Naive B cell (primary cell): ENCODE results near the gene TGIF2. TPM values are rescaled to one million over a fixed set of nuclear protein-coding genes. Genes with fewer than 3 reads are reported as not detected.

Experiments
- ATAC-seq, 2 donors: fragments of 150-1000 bp; cut with Tn5 transposase; 2 replicates each; pipeline ENCODE4 v1.10.0; 2021; ENCODE audit warnings: low read depth in 2 of 2, mild to moderate bottlenecking in 2 of 2, moderate library complexity in 2 of 2
- DNase-seq: peaks from one replicate; pipeline ENCODE4 v3.0.0; 2022
- H3K27ac Mint-ChIP-seq, 6 donors: one replicate each; pipeline ENCODE4 v1.8.0; 2020 to 2022; ENCODE audit warnings: mild to moderate bottlenecking in 6 of 6, mixed read lengths in 6 of 6, moderate library complexity in 5 of 6, inconsistent platforms in 2 of 6
- H3K27me3 Mint-ChIP-seq, 3 donors: one replicate each; pipeline ENCODE4 v1.8.0; 2021 to 2022; ENCODE audit warnings: mixed read lengths in 3 of 3, mild to moderate bottlenecking in 1 of 3
- H3K36me3 Mint-ChIP-seq, 2 donors: one replicate each; pipeline ENCODE4 v1.8.0; 2020 to 2022; ENCODE audit warnings: mixed read lengths in 2 of 2, inconsistent platforms in 1 of 2, mild to moderate bottlenecking in 1 of 2
- H3K4me1 Mint-ChIP-seq, 3 donors: one replicate each; pipeline ENCODE4 v1.8.0; 2020 to 2022; ENCODE audit warnings: mixed read lengths in 3 of 3, inconsistent platforms in 1 of 3, mild to moderate bottlenecking in 1 of 3, moderate library complexity in 1 of 3
- H3K4me3 Mint-ChIP-seq, 8 donors: one replicate each; pipeline ENCODE4 v1.8.0; 2020 to 2022; ENCODE audit warnings: mild to moderate bottlenecking in 8 of 8, mixed read lengths in 8 of 8, moderate library complexity in 8 of 8, inconsistent platforms in 2 of 8
- H3K9me3 Mint-ChIP-seq, 7 donors: one replicate each; pipeline ENCODE4 v1.8.0; 2020 to 2022; ENCODE audit warnings: mixed read lengths in 7 of 7, mild to moderate bottlenecking in 5 of 7, inconsistent platforms in 2 of 7, moderate library complexity in 1 of 7
- polyA plus RNA-seq, 6 donors: library from polyadenylated mRNA; unstranded; fragments of 300-500 nt; fragmentation: Illumina TruSeq; gene quantifications; one replicate each; pipeline ENCODE4 v1.2.3, GENCODE V29; 2021; ENCODE audit warnings: low read depth in 6 of 6

TGIF2 gene
- polyA plus RNA-seq: 10 to 100 TPM; 33.3 to 50.5 (median 39.9) TPM

DNA sequence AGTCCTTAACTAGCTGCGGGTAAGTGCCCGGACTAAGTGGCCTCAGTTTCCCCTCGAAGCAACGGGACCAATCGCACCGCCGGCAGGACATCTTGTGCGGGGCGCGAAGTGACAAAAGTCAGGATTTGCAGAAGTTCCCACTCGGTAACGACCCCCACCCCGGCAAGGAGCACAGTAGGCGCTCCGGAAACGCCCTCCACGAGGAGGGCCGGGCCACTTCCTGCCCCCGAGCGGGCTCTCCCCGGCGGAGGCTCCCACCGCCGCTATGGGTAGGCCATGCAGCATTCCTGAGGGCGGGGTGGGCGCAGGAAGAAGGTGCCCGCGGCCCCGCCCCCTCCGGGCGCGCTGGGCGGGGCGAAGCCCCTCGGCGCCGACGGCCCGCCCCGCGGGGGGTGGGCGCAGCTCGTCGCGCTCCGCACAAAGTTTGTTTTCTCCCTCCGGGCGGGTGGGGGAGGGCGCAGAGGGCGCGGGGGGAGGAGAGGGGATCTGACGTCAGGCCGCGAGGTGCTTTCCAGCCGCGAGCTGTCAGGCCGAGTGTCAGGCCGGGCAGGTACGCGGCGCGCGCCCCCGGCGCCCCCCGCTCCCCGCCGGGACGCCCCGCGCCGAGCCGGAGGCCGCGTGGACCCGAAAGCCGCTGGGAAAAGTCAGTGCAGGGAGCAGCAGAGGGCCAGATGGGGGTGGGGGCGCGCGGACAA is at the start of gene TGIF2:
TSS of gene TGIF2 (plus strand) at position 495 of the 695 bp plus-strand sequence. CDS start 5,178 bp downstream, outside the sequence.
- Mint-ChIP-seq H3K27ac (peak within 1 kb of the TSS; percentile 91 to 99 (median 99)), H3K9me3 (no peaks in the 10 kb centered on the region), H3K27me3 (no peaks in the 10 kb centered on the region), H3K4me3 (peak within 1 kb of the TSS; percentile 85 to 99 (median 93)), H3K36me3 (no peaks in the 10 kb centered on the region), H3K4me1 (peaks cover 33 to 44% (median 39%) of the 10 kb centered on the region in 3 donors)
- peak; percentile 70 to 71 for ATAC-seq
- peak; percentile 91 for DNase-seq

DNA sequence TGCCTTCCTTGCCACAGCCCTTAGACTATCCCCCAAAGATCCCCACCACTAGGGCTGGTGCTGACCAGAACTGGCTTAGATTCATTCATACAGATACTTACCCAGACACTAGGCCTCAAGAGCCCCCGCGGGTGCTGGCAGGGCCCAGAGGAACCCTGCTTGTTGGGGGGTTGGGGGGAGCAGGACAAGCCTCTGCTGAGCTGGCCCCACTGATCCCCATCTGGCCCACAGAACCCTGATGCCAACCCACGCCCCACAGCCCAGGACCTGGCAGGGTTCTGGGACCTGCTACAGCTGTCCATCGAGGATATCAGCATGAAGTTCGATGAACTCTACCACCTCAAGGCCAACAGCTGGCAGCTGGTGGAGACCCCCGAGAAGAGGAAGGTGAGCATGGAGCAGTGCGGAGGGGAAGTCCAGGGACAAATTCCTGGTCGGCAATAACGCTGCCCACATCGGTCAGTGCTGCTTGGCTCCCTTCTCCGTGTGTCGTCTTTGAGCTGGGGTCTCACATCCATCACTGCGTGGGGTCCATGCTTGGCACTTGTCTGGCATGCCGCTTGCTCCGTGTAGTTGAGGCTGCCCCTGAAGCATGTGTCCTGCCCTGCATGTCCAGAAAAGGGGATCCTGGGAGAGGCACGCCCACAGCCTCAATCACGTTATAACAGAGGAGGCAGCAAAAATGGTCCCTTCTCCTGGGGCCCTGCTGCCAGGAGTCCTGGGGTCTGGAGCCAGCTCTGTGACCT is 47.6 kb upstream of the TGIF2 start:
- H3K4me3 Mint-ChIP-seq: no peak overlapping the region
- peaks cover 0 to 9% of the 10 kb centered on the region in 2 donors for H3K36me3 Mint-ChIP-seq
- H3K4me1 Mint-ChIP-seq: peaks cover 0 to 29% (median 12%) of the 10 kb centered on the region in 3 donors
- DNase-seq (no peak), ATAC-seq (no peak)
- H3K27me3 Mint-ChIP-seq: no peaks in the 10 kb centered on the region
- H3K27ac Mint-ChIP-seq: peak overlapping the region in 3 of 6 donors; percentile 38 to 81 (median 80)
- H3K9me3 Mint-ChIP-seq: no peaks in the 10 kb centered on the region

DNA sequence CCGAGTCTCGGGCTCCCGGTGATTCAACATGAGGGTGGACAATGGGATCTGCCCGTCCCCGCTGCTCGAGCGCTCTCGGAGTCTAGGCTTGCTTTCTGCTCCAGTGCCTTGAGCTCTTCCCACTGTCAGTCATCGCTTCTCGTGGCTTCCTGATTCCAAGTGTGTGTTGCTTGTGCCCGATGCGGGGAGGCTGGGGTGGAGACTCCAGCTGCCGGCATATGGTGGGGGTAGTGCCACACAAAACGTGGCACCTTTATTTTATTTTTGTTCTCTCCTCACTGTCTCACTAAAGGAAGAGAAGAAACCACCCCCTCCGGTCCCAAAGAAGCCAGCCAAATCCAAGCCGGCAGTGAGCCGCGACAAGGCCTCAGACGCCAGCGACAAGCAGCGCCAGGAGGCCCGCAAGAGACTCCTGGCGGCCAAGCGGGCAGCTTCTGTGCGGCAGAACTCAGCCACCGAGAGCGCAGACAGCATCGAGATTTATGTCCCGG is 46.8 kb upstream of the TGIF2 start:
- no peak overlapping the region for H3K4me3 Mint-ChIP-seq
- ATAC-seq (no peak), DNase-seq (no peak)
- H3K27ac Mint-ChIP-seq: peak overlapping the region in 1 of 6 donors; percentile 67
- H3K27me3 Mint-ChIP-seq: no peaks in the 10 kb centered on the region
- H3K9me3 Mint-ChIP-seq: no peaks in the 10 kb centered on the region
- H3K36me3 Mint-ChIP-seq: peaks cover 0 to 9% of the 10 kb centered on the region in 2 donors
- peaks cover 0 to 29% (median 12%) of the 10 kb centered on the region in 3 donors for H3K4me1 Mint-ChIP-seq

DNA sequence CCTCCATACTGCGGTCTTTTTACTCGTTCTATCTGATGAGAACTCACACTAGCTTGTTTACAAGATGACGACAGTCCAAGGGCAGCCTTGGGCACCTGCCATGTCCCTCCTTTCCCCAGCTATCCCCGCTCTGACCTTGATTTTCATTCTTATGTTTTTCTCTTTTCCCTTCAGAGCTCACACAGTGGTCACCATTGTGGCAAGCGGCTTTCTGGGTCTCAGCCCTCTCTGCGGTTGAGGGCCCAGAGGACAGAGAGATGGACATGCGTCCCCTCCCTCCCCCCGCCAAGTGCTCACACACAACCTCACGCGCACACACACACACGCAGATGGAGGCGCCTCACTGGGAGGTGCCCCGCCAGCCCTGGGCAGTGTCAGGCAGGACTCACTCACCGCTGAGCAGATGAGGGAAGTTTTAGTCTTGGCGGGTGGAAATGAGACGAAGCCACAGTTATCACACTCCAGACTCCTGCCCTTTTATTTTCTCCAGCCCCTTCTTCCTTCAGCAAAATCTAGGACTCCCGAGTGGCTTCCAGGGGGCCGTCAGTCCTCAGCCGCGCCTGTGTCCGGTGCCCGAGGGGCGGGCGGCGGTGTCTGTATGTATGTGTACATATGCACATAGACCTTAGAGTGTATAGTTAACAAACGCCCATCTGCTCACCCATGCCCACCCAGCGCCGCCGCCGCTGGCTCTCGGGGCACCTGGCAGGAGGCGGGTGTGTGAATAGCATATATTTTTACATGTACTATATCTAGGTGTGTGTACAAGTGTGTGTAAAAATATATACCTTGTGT is 45.9 kb upstream of the TGIF2 start:
- H3K4me1 Mint-ChIP-seq: peaks cover 2 to 21% (median 11%) of the 10 kb centered on the region in 3 donors
- DNase-seq (no peak), ATAC-seq (no peak)
- no peaks in the 10 kb centered on the region for H3K9me3 Mint-ChIP-seq
- no peak overlapping the region for H3K4me3 Mint-ChIP-seq
- H3K27ac Mint-ChIP-seq: peak overlapping the region in 2 of 6 donors; percentile 54 to 66
- no peaks in the 10 kb centered on the region for H3K27me3 Mint-ChIP-seq
- peaks cover 0 to 9% of the 10 kb centered on the region in 2 donors for H3K36me3 Mint-ChIP-seq

DNA sequence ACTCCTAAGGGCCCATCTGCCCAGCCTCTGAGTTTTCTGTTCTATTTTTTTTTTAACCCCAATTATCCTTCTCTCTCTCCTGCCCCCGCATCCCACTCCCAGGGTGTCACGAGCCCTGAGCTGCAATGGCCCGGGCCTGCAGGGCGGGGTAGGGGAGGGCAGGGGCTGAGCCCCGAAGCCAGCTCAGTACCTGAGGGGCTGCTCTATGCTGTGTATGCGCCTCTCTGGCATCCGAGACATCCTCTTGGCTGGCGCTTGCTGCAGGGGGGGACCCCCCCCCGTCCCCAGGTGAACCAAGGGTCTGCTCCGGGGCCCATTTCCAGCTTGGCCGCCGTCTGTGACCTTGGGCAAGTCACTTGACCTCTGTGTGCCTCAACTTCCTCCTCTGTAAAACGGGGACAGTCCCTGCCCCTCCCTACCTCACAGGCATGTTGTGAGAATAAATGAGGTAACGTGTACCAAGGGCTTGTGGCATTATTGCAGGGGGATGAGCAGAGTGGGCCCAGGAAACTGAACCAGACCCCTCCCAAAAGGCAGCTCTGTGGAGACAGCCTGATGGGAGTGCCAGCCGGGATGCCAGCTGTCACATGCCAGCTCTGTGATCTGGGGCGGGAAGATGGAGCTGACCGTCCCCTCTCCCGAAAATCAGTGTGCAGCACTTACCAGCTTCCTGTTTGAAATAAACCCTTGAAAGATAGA is 45.1 kb upstream of the TGIF2 start:
- no peaks in the 10 kb centered on the region for H3K9me3 Mint-ChIP-seq
- peaks cover 0 to 9% of the 10 kb centered on the region in 2 donors for H3K36me3 Mint-ChIP-seq
- no peaks in the 10 kb centered on the region for H3K27me3 Mint-ChIP-seq
- H3K4me3 Mint-ChIP-seq: no peak overlapping the region
- H3K4me1 Mint-ChIP-seq: peaks cover 4 to 13% (median 6%) of the 10 kb centered on the region in 3 donors
- DNase-seq (no peak), ATAC-seq (no peak)
- H3K27ac Mint-ChIP-seq: peak overlapping the region in 3 of 6 donors; percentile 37 to 54 (median 41)

DNA sequence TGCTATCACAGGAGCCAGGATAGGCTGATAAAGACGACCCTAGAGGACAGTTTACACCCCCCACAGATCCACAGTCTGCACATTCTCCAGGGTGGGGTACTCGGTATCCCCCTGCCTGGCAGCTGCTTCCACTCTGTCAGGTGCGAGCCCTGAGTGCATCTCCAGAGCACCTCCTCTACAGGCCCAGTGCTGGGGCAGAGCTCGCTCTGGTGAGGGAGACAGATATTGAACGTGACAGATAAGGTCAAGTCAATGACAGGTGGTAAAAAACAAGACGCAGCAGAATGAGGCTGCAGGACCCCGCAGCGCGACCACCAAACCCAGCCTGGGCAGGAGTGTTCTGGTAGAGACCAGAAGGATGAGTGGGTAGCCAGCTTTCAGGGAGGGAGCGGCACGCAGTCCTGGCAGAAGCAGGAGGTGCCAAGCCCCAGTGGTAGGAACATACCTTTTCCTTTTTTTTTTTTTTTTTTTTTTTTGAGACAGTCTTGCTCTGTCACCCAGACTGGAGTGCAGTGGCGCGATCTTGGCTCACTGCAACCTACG is 44.5 kb upstream of the TGIF2 start:
- Mint-ChIP-seq H3K4me1 (peaks cover 0 to 9% (median 4%) of the 10 kb centered on the region in 3 donors), H3K36me3 (peaks cover 0 to 9% of the 10 kb centered on the region in 2 donors), H3K4me3 (no peak overlapping the region), H3K27ac (peak overlapping the region in 4 of 6 donors; percentile 36 to 44 (median 39)), H3K27me3 (no peaks in the 10 kb centered on the region), H3K9me3 (no peaks in the 10 kb centered on the region)
- no peak for ATAC-seq
- DNase-seq: no peak

DNA sequence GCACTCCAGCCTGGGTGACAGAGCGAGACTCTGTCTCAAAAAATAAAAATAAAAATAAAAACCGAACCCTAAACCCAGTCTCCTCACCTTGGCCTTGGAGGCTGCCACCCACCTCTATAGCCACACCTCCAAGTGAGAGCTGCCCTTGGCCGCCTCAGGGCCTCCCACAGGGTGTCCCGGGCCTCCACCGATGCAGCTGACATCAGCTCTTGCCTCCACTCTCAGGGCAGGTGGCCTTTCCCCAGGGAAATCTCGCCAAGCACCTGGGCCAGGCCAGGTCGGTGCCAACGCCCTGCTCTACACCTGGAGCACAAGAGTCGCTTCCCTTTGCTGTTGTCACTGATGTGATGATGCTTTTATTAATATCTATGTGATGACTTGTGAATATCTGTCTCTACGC is 41.0 kb upstream of the TGIF2 start:
- peaks cover 0 to 4% (median 3%) of the 10 kb centered on the region in 3 donors for H3K4me1 Mint-ChIP-seq
- H3K27me3 Mint-ChIP-seq: no peaks in the 10 kb centered on the region

DNA sequence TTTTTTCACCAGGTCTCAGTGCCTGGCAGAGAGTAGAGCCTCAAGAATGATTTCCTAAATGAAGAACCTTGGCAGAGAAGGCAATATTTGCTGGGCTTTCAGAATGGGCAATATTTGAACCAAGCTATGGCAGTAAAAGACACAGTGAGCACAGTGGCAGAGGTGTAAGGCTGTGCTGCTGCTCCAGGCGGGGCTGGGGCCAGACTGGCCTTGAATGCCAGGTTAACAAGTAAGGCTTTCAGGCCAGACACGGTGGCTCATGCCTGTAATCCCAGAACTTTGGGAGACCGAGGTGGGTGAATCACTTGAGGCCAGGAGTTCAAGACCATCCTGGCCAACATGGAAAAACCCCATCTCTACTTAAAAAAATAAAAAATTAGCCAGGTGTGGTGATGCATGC is 40.6 kb upstream of the TGIF2 start:
- Mint-ChIP-seq H3K36me3 (no peaks in the 10 kb centered on the region), H3K27me3 (no peaks in the 10 kb centered on the region), H3K4me1 (peaks cover 0 to 4% (median 3%) of the 10 kb centered on the region in 3 donors), H3K9me3 (no peaks in the 10 kb centered on the region), H3K27ac (peak overlapping the region in 1 of 6 donors; percentile 34), H3K4me3 (no peak overlapping the region)
- DNase-seq: no peak
- no peak for ATAC-seq

More for the DNA sequence above, 41.0 kb upstream of the TGIF2 start:
- Mint-ChIP-seq H3K36me3 (peaks cover 0 to 3% of the 10 kb centered on the region in 2 donors), H3K9me3 (no peaks in the 10 kb centered on the region), H3K27ac (no peak overlapping the region), H3K4me3 (no peak overlapping the region)
- ATAC-seq: no peak
- no peak for DNase-seq

DNA sequence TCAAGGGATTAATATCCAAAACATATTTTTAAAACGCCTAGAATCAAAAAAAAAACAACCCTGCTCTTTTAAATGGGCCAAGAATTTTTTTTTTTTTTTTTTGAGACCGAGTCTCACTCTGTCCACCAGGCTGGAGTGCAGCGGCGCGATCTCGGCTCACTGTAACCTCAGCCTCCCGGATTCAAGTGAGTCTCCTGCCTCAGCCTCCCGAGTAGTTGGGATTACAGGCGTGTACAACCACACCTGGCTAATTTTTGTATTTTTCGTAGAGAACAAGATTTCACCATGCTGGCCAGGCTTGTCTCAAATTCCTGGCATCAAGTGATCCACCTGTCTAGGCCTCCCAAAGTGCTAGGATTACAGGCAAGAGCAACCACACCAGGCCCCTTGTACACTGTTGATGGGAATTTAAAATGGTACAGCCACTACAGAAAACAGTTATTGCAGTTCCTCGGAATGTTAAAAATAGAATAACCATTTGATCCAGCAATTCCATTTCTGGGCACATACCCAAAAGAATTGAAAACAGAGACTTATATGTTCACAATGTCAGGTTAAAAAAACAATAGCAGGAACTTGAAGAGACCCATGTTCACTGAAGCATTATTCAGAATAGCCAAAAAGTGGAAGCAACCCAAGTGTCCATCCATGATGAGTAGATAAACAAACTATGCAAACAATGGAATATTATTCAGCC is 35.2 kb upstream of the TGIF2 start:
- no peaks in the 10 kb centered on the region for H3K9me3 Mint-ChIP-seq

DNA sequence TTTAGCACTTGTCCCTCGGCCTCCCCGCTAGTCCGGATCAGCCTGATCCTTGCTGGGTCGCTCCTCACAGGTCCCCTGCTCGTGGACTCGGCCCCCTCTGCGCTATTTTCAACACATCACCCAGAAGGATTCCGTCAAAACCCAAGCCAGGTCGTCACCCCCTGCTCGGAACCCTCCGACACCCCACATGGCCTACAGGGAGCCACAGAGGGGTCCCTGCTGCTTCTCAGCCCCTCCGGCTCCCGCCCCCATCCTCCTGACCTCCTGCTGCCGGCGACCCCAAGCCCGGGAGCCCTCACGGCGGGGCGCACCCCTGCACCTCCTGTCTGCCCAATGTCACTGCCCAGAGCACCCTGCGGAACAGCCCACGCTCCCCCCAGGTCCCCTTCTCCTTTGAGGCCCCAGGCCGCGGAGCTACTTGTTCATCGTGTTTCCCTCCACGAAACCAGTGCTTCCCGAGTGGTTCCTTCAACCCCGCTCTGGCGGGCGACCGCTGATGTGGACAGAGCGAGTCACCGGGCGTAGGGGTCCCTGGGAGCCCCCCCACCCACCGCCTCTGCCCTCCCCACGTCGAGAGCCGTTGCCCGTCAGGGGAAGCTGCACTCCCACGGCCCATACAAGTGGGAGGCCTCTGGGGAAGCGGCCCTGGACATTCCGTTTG is 32.7 kb upstream of the TGIF2 start:
- Mint-ChIP-seq H3K4me1 (peaks cover 0 to 11% (median 0%) of the 10 kb centered on the region in 3 donors), H3K36me3 (no peaks in the 10 kb centered on the region), H3K9me3 (no peaks in the 10 kb centered on the region), H3K27ac (peak overlapping the region in 1 of 6 donors; percentile 47), H3K27me3 (no peaks in the 10 kb centered on the region), H3K4me3 (peak overlapping the region; percentile 10 to 77 (median 55))
- no peak for ATAC-seq
- no peak for DNase-seq

More for the DNA sequence above, 35.2 kb upstream of the TGIF2 start:
- Mint-ChIP-seq H3K36me3 (no peaks in the 10 kb centered on the region), H3K4me1 (peaks cover 0 to 10% (median 0%) of the 10 kb centered on the region in 3 donors), H3K27ac (no peak overlapping the region), H3K4me3 (peak overlapping the region in 1 of 8 donors; percentile 5), H3K27me3 (no peaks in the 10 kb centered on the region)
- ATAC-seq: no peak
- DNase-seq: no peak

DNA sequence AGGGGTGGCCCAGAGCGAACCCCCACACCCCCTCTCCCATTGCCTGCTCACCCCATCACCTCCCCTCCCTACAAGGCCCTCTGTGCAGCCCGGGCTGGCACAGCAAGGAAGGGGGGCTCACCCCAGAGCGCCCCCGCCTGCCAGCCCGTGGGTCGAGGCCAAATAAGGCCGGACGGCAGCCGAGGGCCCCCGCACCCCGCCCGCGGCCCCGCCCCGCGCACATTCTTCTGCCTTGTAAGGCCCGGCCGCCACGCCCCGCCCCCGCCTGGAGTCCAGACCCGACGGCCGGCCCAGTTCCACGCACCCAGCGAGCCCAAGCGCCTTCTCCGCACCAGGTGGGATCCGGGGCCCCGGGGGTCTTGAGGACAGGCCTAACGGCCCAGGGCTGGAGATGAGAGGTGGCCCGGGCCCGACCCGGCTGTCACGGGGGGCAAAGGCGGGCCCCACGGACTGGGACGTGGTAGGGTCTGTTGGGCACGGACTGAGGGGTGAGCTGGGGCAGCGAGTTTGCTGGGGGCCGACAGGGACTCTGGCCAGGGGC is 32.1 kb upstream of the TGIF2 start, which contains the start of gene MYL9:
TSS of gene MYL9 (plus strand) at position 293 of the 541 bp plus-strand sequence. CDS start 3,366 bp downstream, outside the sequence.
- Mint-ChIP-seq H3K9me3 (no peaks in the 10 kb centered on the region), H3K4me3 (peak within 1 kb of the TSS; percentile 28 to 77 (median 65)), H3K4me1 (peaks cover 0 to 14% (median 6%) of the 10 kb centered on the region in 3 donors), H3K27me3 (no peaks in the 10 kb centered on the region), H3K36me3 (no peaks in the 10 kb centered on the region), H3K27ac (peak within 1 kb of the TSS in 1 of 6 donors; percentile 47)
- peak; percentile 18 for DNase-seq
- ATAC-seq: peak; percentile 46 to 56
